Activated B cell treated with CpG ODN at 0.5 μM for 24 hours (primary cell): ENCODE data around the gene ATP9A. TPM values are rescaled to one million over a fixed set of nuclear protein-coding genes. Genes with fewer than 3 reads are reported as not detected.

Experiments
- ATAC-seq: fragments of 200-7000 bp; cut with Tn5 transposase; one replicate; pipeline ENCODE4 v1.10.0; 2021; ENCODE audit warnings: low read depth, mild to moderate bottlenecking, moderate library complexity
- CTCF ChIA-PET: fragments of 350-600 bp; sonication (Branson Sonifier 250); formaldehyde crosslinking; loops from one replicate; lab custom pipeline; 2021; ENCODE audit warnings: antibody characterized with exemption; lab: Charles Lee
- POLR2A ChIA-PET: fragments of 350-600 bp; sonication (Branson Sonifier 250); formaldehyde crosslinking; loops from one replicate; lab custom pipeline; 2021; ENCODE audit warnings: antibody characterized with exemption; lab: Charles Lee
- DNase-seq: peaks from one replicate; pipeline ENCODE4 v3.0.0; 2022
- H3K27ac Mint-ChIP-seq: one replicate; pipeline ENCODE4 v1.8.0; 2020; ENCODE audit warnings: mixed read lengths
- H3K27me3 Mint-ChIP-seq: one replicate; pipeline ENCODE4 v1.8.0; 2021; ENCODE audit warnings: mixed read lengths
- H3K36me3 Mint-ChIP-seq: one replicate; pipeline ENCODE4 v1.8.0; 2021; ENCODE audit warnings: low read depth, mixed read lengths
- H3K4me1 Mint-ChIP-seq: one replicate; pipeline ENCODE4 v1.8.0; 2021; ENCODE audit warnings: mixed read lengths
- H3K4me3 Mint-ChIP-seq: one replicate; pipeline ENCODE4 v1.8.0; 2020; ENCODE audit warnings: mild to moderate bottlenecking, mixed read lengths
- H3K9me3 Mint-ChIP-seq: one replicate; pipeline ENCODE4 v1.8.0; 2020; ENCODE audit warnings: mixed read lengths
- intact Hi-C: fragments of 100-400 bp; cut with micrococcal nuclease; formaldehyde crosslinking; loops from one replicate; pipeline ENCODE4 v1.15.1; 2024
- total RNA-seq: library from RNA; stranded (reverse); gene quantifications from 2 replicates; pipeline ENCODE4 v1.2.3, GENCODE V29; 2022
- TF ChIP-seq, protein P1 (sequence below): fragments of 200-600 bp; IDR thresholded peaks from one replicate; pipeline ENCODE4 v1.8.0; 2022; ENCODE audit warnings: antibody characterized with exemption, mild to moderate bottlenecking

Gene ATP9A
- total RNA-seq, 1 donor from 2014 or later: 0.07 TPM

DNA sequence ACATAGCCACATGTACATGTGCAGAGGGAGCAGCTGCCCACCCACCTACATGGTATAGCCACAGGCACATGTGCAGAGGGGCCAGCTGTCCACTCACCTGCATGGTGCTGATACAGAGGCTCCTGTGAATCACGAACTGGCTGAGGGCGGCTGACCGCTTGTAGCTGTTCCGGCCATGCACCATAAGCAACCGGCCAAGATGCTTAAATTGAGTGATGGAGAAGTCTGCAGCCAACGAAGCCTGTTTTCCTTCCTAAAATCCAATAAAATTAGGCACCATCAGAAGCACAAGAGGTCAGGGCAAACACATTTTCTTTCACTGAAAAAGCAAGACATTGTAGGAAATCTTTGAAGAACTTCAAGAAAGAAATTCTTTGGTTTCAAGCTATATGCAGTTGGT lies 154.6 kb downstream of the ATP9A start:
- ATAC-seq (no peak), DNase-seq (no peak)
- intact Hi-C loops: no loop called here
- H3K36me3 Mint-ChIP-seq: no peaks in the 10 kb centered on the region
- TF ChIP-seq, protein P1, sequence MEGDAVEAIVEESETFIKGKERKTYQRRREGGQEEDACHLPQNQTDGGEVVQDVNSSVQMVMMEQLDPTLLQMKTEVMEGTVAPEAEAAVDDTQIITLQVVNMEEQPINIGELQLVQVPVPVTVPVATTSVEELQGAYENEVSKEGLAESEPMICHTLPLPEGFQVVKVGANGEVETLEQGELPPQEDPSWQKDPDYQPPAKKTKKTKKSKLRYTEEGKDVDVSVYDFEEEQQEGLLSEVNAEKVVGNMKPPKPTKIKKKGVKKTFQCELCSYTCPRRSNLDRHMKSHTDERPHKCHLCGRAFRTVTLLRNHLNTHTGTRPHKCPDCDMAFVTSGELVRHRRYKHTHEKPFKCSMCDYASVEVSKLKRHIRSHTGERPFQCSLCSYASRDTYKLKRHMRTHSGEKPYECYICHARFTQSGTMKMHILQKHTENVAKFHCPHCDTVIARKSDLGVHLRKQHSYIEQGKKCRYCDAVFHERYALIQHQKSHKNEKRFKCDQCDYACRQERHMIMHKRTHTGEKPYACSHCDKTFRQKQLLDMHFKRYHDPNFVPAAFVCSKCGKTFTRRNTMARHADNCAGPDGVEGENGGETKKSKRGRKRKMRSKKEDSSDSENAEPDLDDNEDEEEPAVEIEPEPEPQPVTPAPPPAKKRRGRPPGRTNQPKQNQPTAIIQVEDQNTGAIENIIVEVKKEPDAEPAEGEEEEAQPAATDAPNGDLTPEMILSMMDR: no peak
- no peaks in the 10 kb centered on the region for H3K4me1 Mint-ChIP-seq
- peaks cover 24% of the 10 kb centered on the region for H3K27me3 Mint-ChIP-seq
- ChIA-PET CTCF (interaction anchor here (1.6 kb wide), 1 partner anchor 626 kb away, joined by 4 read pairs; no protein-coding TSS in a partner anchor), POLR2A (no interaction called here)
- no peaks in the 10 kb centered on the region for H3K9me3 Mint-ChIP-seq
- no peak overlapping the region for H3K27ac Mint-ChIP-seq
- H3K4me3 Mint-ChIP-seq: no peak overlapping the region

DNA sequence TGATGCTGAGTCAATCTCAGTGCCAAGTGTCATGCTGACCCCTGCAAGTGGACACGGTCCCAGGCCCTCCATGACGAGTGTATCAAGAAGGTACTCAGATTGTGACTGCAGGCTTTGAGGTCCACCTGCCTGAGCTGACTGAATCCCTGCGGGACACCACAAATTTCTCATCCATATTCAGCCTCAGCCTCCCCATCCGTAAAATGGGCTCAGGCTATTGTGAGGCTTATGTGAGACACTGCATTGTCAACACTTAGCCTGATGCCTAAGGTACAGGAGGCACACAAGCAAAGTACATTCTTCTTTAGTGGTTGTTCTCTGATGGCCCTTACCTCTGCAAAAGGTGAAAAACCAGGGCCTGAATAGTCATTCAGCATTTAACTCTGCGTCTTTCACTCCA lies 155.3 kb downstream of the ATP9A start:
- Mint-ChIP-seq H3K4me1 (no peaks in the 10 kb centered on the region), H3K27me3 (peaks cover 28% of the 10 kb centered on the region), H3K9me3 (no peaks in the 10 kb centered on the region), H3K27ac (no peak overlapping the region), H3K4me3 (no peak overlapping the region), H3K36me3 (no peaks in the 10 kb centered on the region)
- ATAC-seq: no peak
- no peak for DNase-seq
- CTCF ChIA-PET: no interaction called here
- POLR2A ChIA-PET: no interaction called here
- intact Hi-C loops: no loop called here
- TF ChIP-seq, protein P1: no peak

DNA sequence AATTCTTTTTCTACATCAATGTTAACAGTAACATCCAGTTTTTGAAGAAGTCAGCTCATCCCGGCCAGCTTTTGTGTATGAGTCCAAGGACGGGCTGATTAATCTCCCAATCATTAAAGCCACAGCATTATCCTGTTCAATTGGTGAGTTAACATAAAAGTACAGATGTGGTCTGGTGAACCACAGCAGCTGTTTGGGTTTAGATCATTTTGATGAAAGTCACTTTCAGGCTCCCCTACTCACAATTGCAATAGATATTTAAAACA lies 156.6 kb downstream of the ATP9A start:
- DNase-seq (no peak), ATAC-seq (no peak)
- TF ChIP-seq, protein P1: no peak
- CTCF ChIA-PET: no interaction called here
- H3K9me3 Mint-ChIP-seq: no peaks in the 10 kb centered on the region
- no peaks in the 10 kb centered on the region for H3K36me3 Mint-ChIP-seq
- no peak overlapping the region for H3K27ac Mint-ChIP-seq
- no peak overlapping the region for H3K4me3 Mint-ChIP-seq
- peaks cover 28% of the 10 kb centered on the region for H3K27me3 Mint-ChIP-seq
- intact Hi-C loops: no loop called here
- POLR2A ChIA-PET: interaction anchor here (0.6 kb wide), 1 partner anchor 264 kb away, joined by 5 read pairs; no protein-coding TSS in a partner anchor
- H3K4me1 Mint-ChIP-seq: no peaks in the 10 kb centered on the region

DNA sequence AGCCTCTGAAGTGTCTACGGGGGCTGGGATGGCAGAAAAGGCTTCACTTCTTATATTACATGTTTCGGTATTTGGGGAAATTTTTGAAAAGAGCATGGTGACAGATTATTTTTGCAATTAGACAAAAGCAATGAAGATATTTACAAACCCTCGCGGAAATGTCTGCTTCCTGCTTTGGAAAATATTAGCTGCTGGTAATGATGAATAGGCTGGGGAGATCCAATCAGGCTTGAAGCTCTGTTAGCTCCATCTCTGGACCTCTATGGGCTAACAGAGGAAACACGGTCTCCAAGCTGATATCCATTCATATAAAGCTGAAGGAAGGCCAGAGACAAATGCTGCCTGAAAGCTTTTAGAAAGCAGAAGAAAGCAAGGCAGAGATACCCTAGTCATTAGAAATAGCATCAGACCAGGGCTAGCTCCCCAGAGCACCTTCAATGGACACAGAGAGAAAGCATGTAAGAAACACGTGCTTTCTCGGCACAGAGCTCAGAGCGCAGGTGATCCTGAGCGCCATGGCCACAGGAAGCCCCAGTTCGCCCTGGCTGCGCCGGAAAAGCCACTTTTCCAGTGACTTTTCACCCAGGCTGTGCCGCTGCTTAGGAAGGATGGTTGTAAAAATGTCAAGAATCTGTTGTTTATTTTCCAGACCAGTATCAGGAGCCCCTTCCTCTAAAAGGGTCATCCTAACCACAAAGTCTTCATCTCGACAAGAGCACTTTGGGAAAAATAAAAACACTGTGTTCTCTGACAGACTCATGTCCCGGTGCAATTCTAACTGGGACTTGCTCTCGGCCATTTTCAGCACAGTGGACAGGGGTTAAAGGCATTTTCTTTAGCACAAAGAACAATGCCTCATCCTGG lies 157.2 kb downstream of the ATP9A start:
- no peaks in the 10 kb centered on the region for H3K9me3 Mint-ChIP-seq
- H3K4me3 Mint-ChIP-seq: no peak overlapping the region
- ATAC-seq: no peak
- H3K4me1 Mint-ChIP-seq: no peaks in the 10 kb centered on the region
- no peak overlapping the region for H3K27ac Mint-ChIP-seq
- intact Hi-C loops: no loop called here
- ChIA-PET POLR2A (interaction anchor here (0.6 kb wide), 1 partner anchor 264 kb away, joined by 5 read pairs; no protein-coding TSS in a partner anchor), CTCF (no interaction called here)
- no peaks in the 10 kb centered on the region for H3K36me3 Mint-ChIP-seq
- TF ChIP-seq, protein P1: no peak
- DNase-seq: no peak
- H3K27me3 Mint-ChIP-seq: peaks cover 28% of the 10 kb centered on the region

DNA sequence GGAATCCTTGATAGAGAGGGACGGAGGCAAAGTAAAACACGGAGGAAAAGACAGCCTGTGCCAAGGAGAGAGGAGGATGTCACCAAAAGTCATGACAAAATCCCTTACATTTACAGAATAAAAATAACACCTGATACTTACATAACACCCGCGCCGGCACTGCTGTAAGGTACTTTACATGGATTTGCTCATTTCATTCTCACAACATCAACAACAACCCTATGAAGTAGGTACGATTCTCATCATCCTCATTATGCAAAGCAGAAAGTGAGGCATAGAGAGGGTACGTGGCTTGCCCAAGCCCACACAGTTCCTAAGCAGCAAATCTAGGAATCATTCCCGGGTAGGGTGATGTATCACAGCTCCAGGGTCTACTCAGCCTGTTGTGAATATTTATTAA lies 158.1 kb downstream of the ATP9A start:
- no peak for ATAC-seq
- ChIA-PET CTCF (no interaction called here), POLR2A (no interaction called here)
- no peaks in the 10 kb centered on the region for H3K4me1 Mint-ChIP-seq
- H3K4me3 Mint-ChIP-seq: no peak overlapping the region
- intact Hi-C loops: no loop called here
- peaks cover 28% of the 10 kb centered on the region for H3K27me3 Mint-ChIP-seq
- no peaks in the 10 kb centered on the region for H3K36me3 Mint-ChIP-seq
- no peak overlapping the region for H3K27ac Mint-ChIP-seq
- TF ChIP-seq, protein P1: no peak
- no peak for DNase-seq
- H3K9me3 Mint-ChIP-seq: no peaks in the 10 kb centered on the region
